Measurements from ENCODE around the gene UNC5C. TPM values are rescaled to one million over a fixed set of nuclear protein-coding genes. Genes with fewer than 3 reads are reported as not detected.

Gene UNC5C
- total RNA-seq, 4 donors from 2014 or later: 1.7 to 2.4 (median 2.0) TPM

DNA sequence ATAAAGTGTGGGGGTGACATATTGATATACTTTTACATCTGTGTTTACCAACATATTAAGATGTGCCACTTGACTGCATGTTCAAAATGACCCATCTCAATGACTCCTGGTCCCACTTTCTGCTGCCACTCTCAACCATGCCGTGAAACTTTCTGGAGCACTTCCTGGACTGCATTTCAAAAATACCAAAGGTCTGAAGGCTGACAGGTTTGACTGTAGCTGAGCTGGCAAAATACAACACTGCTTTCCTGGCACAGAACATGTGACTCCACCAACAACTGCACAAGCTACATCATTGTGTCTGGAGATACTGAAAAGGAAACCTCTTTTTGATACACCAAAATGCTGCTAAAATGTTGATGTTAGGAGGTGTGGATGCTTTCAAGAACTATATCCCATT lies 184.8 kb downstream of the UNC5C start:
- H3K4me1 ChIP-seq: peaks cover 0 to 4% (median 0%) of the 10 kb centered on the region in 4 donors
- no peaks in the 10 kb centered on the region for H3K27me3 ChIP-seq
- H3K36me3 ChIP-seq: no peaks in the 10 kb centered on the region
- intact Hi-C loops (cut with DNase I): no loop called here
- TF ChIP-seq POLR2AphosphoS5 (IDR thresholded peaks at IDR 0.05) (no peak), EP300 (IDR thresholded peaks at IDR 0.05) (no peak), POLR2A (IDR thresholded peaks at IDR 0.05; ENCODE audit: low read depth) (no peak)
- TF ChIP-seq, protein P1, sequence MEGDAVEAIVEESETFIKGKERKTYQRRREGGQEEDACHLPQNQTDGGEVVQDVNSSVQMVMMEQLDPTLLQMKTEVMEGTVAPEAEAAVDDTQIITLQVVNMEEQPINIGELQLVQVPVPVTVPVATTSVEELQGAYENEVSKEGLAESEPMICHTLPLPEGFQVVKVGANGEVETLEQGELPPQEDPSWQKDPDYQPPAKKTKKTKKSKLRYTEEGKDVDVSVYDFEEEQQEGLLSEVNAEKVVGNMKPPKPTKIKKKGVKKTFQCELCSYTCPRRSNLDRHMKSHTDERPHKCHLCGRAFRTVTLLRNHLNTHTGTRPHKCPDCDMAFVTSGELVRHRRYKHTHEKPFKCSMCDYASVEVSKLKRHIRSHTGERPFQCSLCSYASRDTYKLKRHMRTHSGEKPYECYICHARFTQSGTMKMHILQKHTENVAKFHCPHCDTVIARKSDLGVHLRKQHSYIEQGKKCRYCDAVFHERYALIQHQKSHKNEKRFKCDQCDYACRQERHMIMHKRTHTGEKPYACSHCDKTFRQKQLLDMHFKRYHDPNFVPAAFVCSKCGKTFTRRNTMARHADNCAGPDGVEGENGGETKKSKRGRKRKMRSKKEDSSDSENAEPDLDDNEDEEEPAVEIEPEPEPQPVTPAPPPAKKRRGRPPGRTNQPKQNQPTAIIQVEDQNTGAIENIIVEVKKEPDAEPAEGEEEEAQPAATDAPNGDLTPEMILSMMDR (IDR thresholded peaks at IDR 0.05): no peak
- 55% methylated on average over 1 of the region's 1 CpG for WGBS
- no peak for DNase-seq (ENCODE audit: extremely low spot score)
- no peak overlapping the region for H3K4me3 ChIP-seq
- no peaks in the 10 kb centered on the region for H3K9me3 ChIP-seq
- H3K27ac ChIP-seq (replicated peaks in 1 of 4): no peak overlapping the region

- no peak for DNase-seq (ENCODE audit: extremely low spot score)
- Histone ChIP-seq H3K9me3 (no peaks in the 10 kb centered on the region), H3K36me3 (no peaks in the 10 kb centered on the region), H3K27me3 (no peaks in the 10 kb centered on the region), H3K4me1 (peaks cover 0 to 4% (median 0%) of the 10 kb centered on the region in 4 donors), H3K4me3 (no peak overlapping the region), H3K27ac (replicated peaks in 1 of 4) (no peak overlapping the region)
- TF ChIP-seq POLR2A (IDR thresholded peaks at IDR 0.05; ENCODE audit: low read depth) (no peak), EP300 (IDR thresholded peaks at IDR 0.05) (no peak), POLR2AphosphoS5 (IDR thresholded peaks at IDR 0.05) (no peak)
- 66% methylated on average over 2 of the region's 2 CpGs for WGBS
- intact Hi-C loops (cut with DNase I): no loop called here
Observed at GRCh38 chr4:95363559-95363925, 185.2 kb downstream of the UNC5C start.

GRCh38 chr4:95362906-95363558 lies 185.7 kb downstream of the UNC5C start:
- H3K27ac ChIP-seq (replicated peaks in 1 of 4): no peak overlapping the region
- intact Hi-C loops (cut with DNase I): no loop called here
- peaks cover 0 to 4% (median 0%) of the 10 kb centered on the region in 4 donors for H3K4me1 ChIP-seq
- H3K36me3 ChIP-seq: no peaks in the 10 kb centered on the region
- H3K9me3 ChIP-seq: no peaks in the 10 kb centered on the region
- TF ChIP-seq EP300 (IDR thresholded peaks at IDR 0.05) (no peak), POLR2A (IDR thresholded peaks at IDR 0.05; ENCODE audit: low read depth) (no peak), POLR2AphosphoS5 (IDR thresholded peaks at IDR 0.05) (no peak)
- no peak for DNase-seq (ENCODE audit: extremely low spot score)
- no peak overlapping the region for H3K4me3 ChIP-seq
- 36% methylated on average over 7 of the region's 7 CpGs for WGBS
- H3K27me3 ChIP-seq: no peaks in the 10 kb centered on the region

DNA sequence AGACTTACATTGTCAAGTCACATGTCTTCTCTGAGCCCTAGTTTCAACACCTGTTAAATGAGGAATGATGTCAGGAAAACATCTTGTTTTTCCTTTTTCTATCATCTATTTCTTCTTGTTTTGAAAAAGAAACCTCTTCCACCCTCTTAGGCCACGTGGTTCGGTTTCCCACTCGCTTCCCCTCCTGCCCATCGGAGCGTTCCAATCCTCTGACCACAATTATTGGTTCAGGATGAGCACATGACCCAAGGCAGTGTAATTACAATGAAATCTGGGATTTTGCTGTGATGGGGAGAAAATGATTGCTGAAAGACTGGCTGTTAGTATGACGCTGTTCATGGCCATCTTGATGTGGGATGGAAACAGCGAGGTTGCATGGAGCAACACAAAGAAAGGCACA lies 186.7 kb downstream of the UNC5C start:
- no peaks in the 10 kb centered on the region for H3K36me3 ChIP-seq
- no peak overlapping the region for H3K4me3 ChIP-seq
- H3K4me1 ChIP-seq: peaks cover 0 to 4% (median 0%) of the 10 kb centered on the region in 4 donors
- intact Hi-C loops (cut with DNase I): no loop called here
- no peak for DNase-seq (ENCODE audit: extremely low spot score)
- no peak for TF ChIP-seq POLR2A (IDR thresholded peaks at IDR 0.05; ENCODE audit: low read depth)
- no peak for TF ChIP-seq POLR2AphosphoS5 (IDR thresholded peaks at IDR 0.05)
- TF ChIP-seq EP300 (IDR thresholded peaks at IDR 0.05): no peak
- TF ChIP-seq, protein P1 (IDR thresholded peaks at IDR 0.05): no peak
- H3K27me3 ChIP-seq: no peaks in the 10 kb centered on the region
- H3K9me3 ChIP-seq: no peaks in the 10 kb centered on the region
- WGBS: 96% methylated on average over 7 of the region's 7 CpGs
- no peak overlapping the region for H3K27ac ChIP-seq (replicated peaks in 1 of 4)

DNA sequence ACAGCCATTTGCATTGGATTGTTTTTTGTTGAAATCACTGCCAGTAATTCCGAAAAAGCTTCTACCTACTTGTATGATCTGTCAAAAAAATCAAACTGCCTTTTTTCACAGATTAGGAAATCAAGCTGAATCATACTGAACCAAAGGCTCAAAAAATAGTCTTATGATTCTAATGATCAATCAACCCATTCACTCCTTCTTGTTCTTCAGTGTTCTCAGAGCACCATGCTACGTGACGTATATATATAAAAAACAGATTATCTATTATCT lies 187.1 kb downstream of the UNC5C start:
- Histone ChIP-seq H3K4me3 (no peak overlapping the region), H3K36me3 (no peaks in the 10 kb centered on the region), H3K9me3 (no peaks in the 10 kb centered on the region), H3K4me1 (peaks cover 0 to 4% (median 0%) of the 10 kb centered on the region in 4 donors), H3K27ac (replicated peaks in 1 of 4) (no peak overlapping the region), H3K27me3 (no peaks in the 10 kb centered on the region)
- no peak for TF ChIP-seq POLR2AphosphoS5 (IDR thresholded peaks at IDR 0.05)
- TF ChIP-seq, protein P1 (IDR thresholded peaks at IDR 0.05): no peak
- no peak for TF ChIP-seq EP300 (IDR thresholded peaks at IDR 0.05)
- TF ChIP-seq POLR2A (IDR thresholded peaks at IDR 0.05; ENCODE audit: low read depth): no peak
- intact Hi-C loops (cut with DNase I): no loop called here
- no peak for DNase-seq (ENCODE audit: extremely low spot score)
- 90% methylated on average over 3 of the region's 3 CpGs for WGBS
